ENCODE measurements around the gene PRKACB. TPM values are rescaled to one million over a fixed set of nuclear protein-coding genes. Genes with fewer than 3 reads are reported as not detected.
A peak's percentile ranks its signal among the peaks of the same experiment; 100 is the strongest.
"Not testable (repeated sequence)": the region's sequence is repeated elsewhere in the genome, so short reads cannot be mapped to it uniquely, and the experiment has no call there.

The PRKACB gene
- 34.4 and 42.1 TPM in 2 replicates for total RNA-seq
- long read RNA-seq, full-length matches to known transcripts: 3 of 25 reads
- long read RNA-seq, partial matches to known transcripts: 2 of 25 reads
- long read RNA-seq, other reads (novel, unspliced or antisense): 20 of 25 reads

GRCh38 chr1:84143796-84144565 is at the start of gene PRKACB:
TSS of gene PRKACB (plus strand) at chr1:84144271. CDS start at chr1:84144362, 91 bp downstream.
- Mint-ChIP-seq H3K27me3 (ENCODE audit: low read depth) (no peaks in the 10 kb centered on the region), H3K9me3 (peaks cover 3% of the 10 kb centered on the region), H3K4me1 (peaks cover 9% of the 10 kb centered on the region), H3K27ac (ENCODE audit: unreplicated experiment) (no peak within 1 kb of the TSS), H3K36me3 (ENCODE audit: low read depth) (peaks cover 3% of the 10 kb centered on the region), H3K4me3 (no peak within 1 kb of the TSS)
- no peak for TF ChIP-seq CTCF (conservative IDR thresholded peaks at IDR 0.05)
- no peak for DNase-seq (ENCODE audit: low read depth, low spot score)

GRCh38 chr1:84095308-84095707 is 48.8 kb upstream of the PRKACB start:
- H3K27me3 Mint-ChIP-seq (ENCODE audit: low read depth): no peaks in the 10 kb centered on the region
- no peak for TF ChIP-seq CTCF (conservative IDR thresholded peaks at IDR 0.05)
- DNase-seq (ENCODE audit: low read depth, low spot score): no peak
- no peaks in the 10 kb centered on the region for H3K4me1 Mint-ChIP-seq
- peaks cover 15% of the 10 kb centered on the region for H3K9me3 Mint-ChIP-seq
- no peak overlapping the region for H3K27ac Mint-ChIP-seq (ENCODE audit: unreplicated experiment)
- H3K4me3 Mint-ChIP-seq: no peak overlapping the region
- H3K36me3 Mint-ChIP-seq (ENCODE audit: low read depth): peaks cover 32% of the 10 kb centered on the region

GRCh38 chr1:84096176-84096575 is 47.9 kb upstream of the PRKACB start:
- Mint-ChIP-seq H3K27me3 (ENCODE audit: low read depth) (no peaks in the 10 kb centered on the region), H3K27ac (ENCODE audit: unreplicated experiment) (no peak overlapping the region), H3K4me1 (no peaks in the 10 kb centered on the region)

GRCh38 chr1:84101204-84101603 is 42.9 kb upstream of the PRKACB start:
- peaks cover 15% of the 10 kb centered on the region for H3K36me3 Mint-ChIP-seq (ENCODE audit: low read depth)
- H3K27me3 Mint-ChIP-seq (ENCODE audit: low read depth): no peaks in the 10 kb centered on the region
- DNase-seq (ENCODE audit: low read depth, low spot score): no peak
- no peak overlapping the region for H3K27ac Mint-ChIP-seq (ENCODE audit: unreplicated experiment)
- H3K4me1 Mint-ChIP-seq: peaks cover 17% of the 10 kb centered on the region
- H3K4me3 Mint-ChIP-seq: no peak overlapping the region
- no peak for TF ChIP-seq CTCF (conservative IDR thresholded peaks at IDR 0.05)
- H3K9me3 Mint-ChIP-seq: peaks cover 9% of the 10 kb centered on the region

More at GRCh38 chr1:84096176-84096575, 47.9 kb upstream of the PRKACB start:
- Mint-ChIP-seq H3K36me3 (ENCODE audit: low read depth) (peaks cover 32% of the 10 kb centered on the region), H3K9me3 (peaks cover 15% of the 10 kb centered on the region), H3K4me3 (no peak overlapping the region)
- TF ChIP-seq CTCF (conservative IDR thresholded peaks at IDR 0.05): no peak
- no peak for DNase-seq (ENCODE audit: low read depth, low spot score)

GRCh38 chr1:84103197-84103992 is 40.7 kb upstream of the PRKACB start:
- Mint-ChIP-seq H3K4me1 (peaks cover 17% of the 10 kb centered on the region), H3K27ac (ENCODE audit: unreplicated experiment) (peak overlapping the region; percentile 92), H3K9me3 (peaks cover 12% of the 10 kb centered on the region), H3K4me3 (no peak overlapping the region), H3K36me3 (ENCODE audit: low read depth) (peaks cover 22% of the 10 kb centered on the region), H3K27me3 (ENCODE audit: low read depth) (no peaks in the 10 kb centered on the region)
- no peak for TF ChIP-seq CTCF (conservative IDR thresholded peaks at IDR 0.05)
- no peak for DNase-seq (ENCODE audit: low read depth, low spot score)

- peaks cover 19% of the 10 kb centered on the region for H3K36me3 Mint-ChIP-seq (ENCODE audit: low read depth)
- not testable (repeated sequence) for H3K4me3 Mint-ChIP-seq; H3K9me3 Mint-ChIP-seq; H3K27me3 Mint-ChIP-seq (ENCODE audit: low read depth); DNase-seq (ENCODE audit: low read depth, low spot score); H3K27ac Mint-ChIP-seq (ENCODE audit: unreplicated experiment)
- H3K4me1 Mint-ChIP-seq: peaks cover 17% of the 10 kb centered on the region
Measured at GRCh38 chr1:84107538-84107937, 36.5 kb upstream of the PRKACB start.

Measured in neural crest cell (in vitro differentiated cells).